Measurements from ENCODE around the gene PDE4B. TPM values are rescaled to one million over a fixed set of nuclear protein-coding genes. Genes with fewer than 3 reads are reported as not detected.

Gene PDE4B
- total RNA-seq, 4 donors from 2014 or later, result 3.7 to 16.6 (median 5.1) TPM

GRCh38 chr1:66267201-66267940 lies 474.7 kb downstream of the PDE4B start:
- WGBS, result 58% methylated on average over 7 of the region's 7 CpGs

GRCh38 chr1:66269222-66269621 lies 476.5 kb downstream of the PDE4B start:
- Histone ChIP-seq H3K9me3 (no peaks in the 10 kb centered on the region), H3K4me3 (no peak overlapping the region), H3K27me3 (no peaks in the 10 kb centered on the region), H3K4me1 (peaks cover 32 to 54% (median 49%) of the 10 kb centered on the region in 4 donors), H3K36me3 (no peaks in the 10 kb centered on the region), H3K27ac (replicated peaks in 1 of 4) (peak overlapping the region in 1 of 4 donors; percentile 87)
- 91% methylated on average over 5 of the region's 5 CpGs for WGBS
- no peak for TF ChIP-seq CTCF (IDR thresholded peaks at IDR 0.05)
- no peak for TF ChIP-seq POLR2A (IDR thresholded peaks at IDR 0.05; ENCODE audit: low read depth)
- no peak for TF ChIP-seq POLR2AphosphoS5 (IDR thresholded peaks at IDR 0.05)
- TF ChIP-seq EP300 (IDR thresholded peaks at IDR 0.05), result no peak
- intact Hi-C loops (cut with DNase I), result no loop called here
- no peak for DNase-seq (ENCODE audit: extremely low spot score)

More at GRCh38 chr1:66267201-66267940, 474.7 kb downstream of the PDE4B start:
- Histone ChIP-seq H3K27me3 (no peaks in the 10 kb centered on the region), H3K9me3 (no peaks in the 10 kb centered on the region), H3K36me3 (no peaks in the 10 kb centered on the region), H3K4me3 (no peak overlapping the region), H3K4me1 (peaks cover 31 to 45% (median 42%) of the 10 kb centered on the region in 4 donors), H3K27ac (replicated peaks in 1 of 4) (peak overlapping the region; percentile 8 to 57 (median 44))
- no peak for DNase-seq (ENCODE audit: extremely low spot score)
- intact Hi-C loops (cut with DNase I), result no loop called here
- TF ChIP-seq CTCF (IDR thresholded peaks at IDR 0.05) (no peak), POLR2A (IDR thresholded peaks at IDR 0.05; ENCODE audit: low read depth) (no peak), EP300 (IDR thresholded peaks at IDR 0.05) (no peak), POLR2AphosphoS5 (IDR thresholded peaks at IDR 0.05) (no peak)

GRCh38 chr1:66270119-66270812 lies 477.6 kb downstream of the PDE4B start:
- WGBS, result 69% methylated on average over 5 of the region's 5 CpGs
- Histone ChIP-seq H3K27ac (replicated peaks in 1 of 4) (peak overlapping the region; percentile 60 to 87 (median 84)), H3K4me3 (no peak overlapping the region), H3K9me3 (no peaks in the 10 kb centered on the region), H3K27me3 (no peaks in the 10 kb centered on the region), H3K4me1 (peaks cover 41 to 63% (median 55%) of the 10 kb centered on the region in 4 donors), H3K36me3 (no peaks in the 10 kb centered on the region)
- no peak for TF ChIP-seq POLR2A (IDR thresholded peaks at IDR 0.05; ENCODE audit: low read depth)
- no peak for TF ChIP-seq CTCF (IDR thresholded peaks at IDR 0.05)
- peak; percentile 77 to 78 for TF ChIP-seq POLR2AphosphoS5 (IDR thresholded peaks at IDR 0.05)
- peak; percentile 87 for TF ChIP-seq EP300 (IDR thresholded peaks at IDR 0.05)
- intact Hi-C loops (cut with DNase I), result loop anchor here (5.0 kb wide), 1 partner anchor 62 kb away; no protein-coding TSS in a partner anchor
- no peak for DNase-seq (ENCODE audit: extremely low spot score)

- Histone ChIP-seq H3K27me3 (no peaks in the 10 kb centered on the region), H3K4me3 (peak overlapping the region; percentile 30 to 39 (median 36)), H3K4me1 (peaks cover 51 to 64% (median 60%) of the 10 kb centered on the region in 4 donors), H3K9me3 (no peaks in the 10 kb centered on the region), H3K27ac (replicated peaks in 1 of 4) (peak overlapping the region; percentile 84 to 87 (median 86)), H3K36me3 (no peaks in the 10 kb centered on the region)
- WGBS, result 11% methylated on average over 8 of the region's 8 CpGs
- no peak for TF ChIP-seq CTCF (IDR thresholded peaks at IDR 0.05)
- TF ChIP-seq EP300 (IDR thresholded peaks at IDR 0.05), result peak; percentile 74
- no peak for TF ChIP-seq POLR2A (IDR thresholded peaks at IDR 0.05; ENCODE audit: low read depth)
- peak; percentile 89 to 92 for TF ChIP-seq POLR2AphosphoS5 (IDR thresholded peaks at IDR 0.05)
- intact Hi-C loops (cut with DNase I), result loop anchor here (5.0 kb wide), 1 partner anchor 61 kb away; no protein-coding TSS in a partner anchor
- peak; percentile 95 for DNase-seq (ENCODE audit: extremely low spot score)
These were observed 478.7 kb downstream of the PDE4B start for GRCh38 chr1:66271216-66271903.

Measured in esophagus muscularis mucosa (tissue), 4 donors.